HCT116 (cell line): ENCODE measurements around the gene NCOA1. TPM values are rescaled to one million over a fixed set of nuclear protein-coding genes. Genes with fewer than 3 reads are reported as not detected.
"Not testable (repeated sequence)": the region's sequence is repeated elsewhere in the genome, so short reads cannot be mapped to it uniquely, and the experiment has no call there.

ENCODE experiments used
- ATAC-seq: fragments of 200-7000 bp; cut with Tn5 transposase; 2 replicates; pipeline ENCODE4 v1.9.1; 2020; ENCODE audit warnings: mild to moderate bottlenecking, moderate library complexity
- BruUV-seq: library from RNA; stranded (reverse); fragments of 400-500 nt; replicated peaks from 2 replicates; lab custom pipeline; 2021; lab: Mats Ljungman, UMichigan
- CTCF ChIA-PET: fragments of 300-600 bp; sonication (Branson Sonifier 250); formaldehyde crosslinking; loops from one replicate; lab custom pipeline; 2021; ENCODE audit warnings: antibody characterized with exemption; lab: Charles Lee
- POLR2A ChIA-PET: fragments of 300-600, 350-600 bp; sonication (Branson Sonifier 250); formaldehyde crosslinking; loops from one replicate; lab custom pipeline; 2021; ENCODE audit warnings: antibody characterized with exemption; lab: Charles Lee
- RAD21 ChIA-PET, 2 experiments: fragments of 300-600 bp; sonication (Branson Sonifier 250); formaldehyde crosslinking; loops; one replicate each; lab custom pipeline; 2023; ENCODE audit warnings: low total read pairs in 2 of 2; ENCODE audit not compliant: uncharacterized antibody in 2 of 2, unreplicated experiment in 2 of 2, low non-redundant PET in 1 of 2; lab: Charles Lee
- DNase-seq: peaks from one replicate; pipeline ENCODE4 v3.0.0-alpha.2; 2010; ENCODE audit warnings: low read depth, low spot score
- H2AFZ ChIP-seq: fragments of 200-600 bp; shearing (Covaris generic), sonication (generic); 2 replicates; pipeline ENCODE4 v1.6.1; 2017; ENCODE audit warnings: low read depth, mixed run types, mixed read lengths, antibody characterized with exemption, low read length; ENCODE audit not compliant: poor library complexity, severe bottlenecking
- H3K27ac ChIP-seq: 2 replicates; pipeline ENCODE4 v1.5.1; 2012; ENCODE audit warnings: low read depth, low read length
- H3K27me3 ChIP-seq: fragments of 200-600 bp; sonication (generic); 2 replicates; pipeline ENCODE4 v1.6.1; 2016; ENCODE audit warnings: mixed run types, low read length, mixed read lengths; ENCODE audit not compliant: insufficient read depth
- H3K36me3 ChIP-seq, 2 experiments: fragments of 200-500 bp in 1 of 2; fragments of 200-600 bp in 1 of 2; sonication (Bioruptor generic) in 1 of 2; sonication (generic) in 1 of 2; 2 replicates each; pipeline versions ENCODE4 v1.5.1 to v1.6.1; 2014 to 2016; ENCODE audit warnings: low read length in 2 of 2, inconsistent platforms in 1 of 2, mixed read lengths in 1 of 2, mixed run types in 1 of 2; ENCODE audit not compliant: insufficient read depth in 2 of 2, control insufficient read depth in 1 of 2
- H3K4me1 ChIP-seq, 2 experiments: fragments of 200-600 bp in 1 of 2; sonication (generic) in 1 of 2; 2 replicates each; pipeline versions ENCODE4 v1.5.1 to v1.6.1; 2012 to 2017; ENCODE audit warnings: low read length in 2 of 2, inconsistent platforms in 1 of 2, mild to moderate bottlenecking in 1 of 2, mixed read lengths in 1 of 2, mixed run types in 1 of 2, moderate library complexity in 1 of 2; ENCODE audit not compliant: insufficient read depth in 2 of 2, control insufficient read depth in 1 of 2
- H3K4me2 ChIP-seq: fragments of 200-600 bp; sonication (generic); 2 replicates; pipeline ENCODE4 v1.6.1; 2017; ENCODE audit warnings: mixed run types, low read length, mixed read lengths
- H3K4me3 ChIP-seq, 2 experiments: fragments of 200-600 bp in 1 of 2; sonication (generic) in 1 of 2; replicated peaks in 1 of 2; 2 replicates each; pipeline ENCODE4 v1.5.1; 2011 to 2016; ENCODE audit warnings: low read length in 2 of 2, control low read depth in 1 of 2, low read depth in 1 of 2, mild to moderate bottlenecking in 1 of 2, mixed read lengths in 1 of 2, mixed run types in 1 of 2
- H3K79me2 ChIP-seq: fragments of 200-600 bp; sonication (generic); 2 replicates; pipeline ENCODE4 v1.6.1; 2017; ENCODE audit warnings: mild to moderate bottlenecking, mixed run types, low read length, moderate library complexity, mixed read lengths; ENCODE audit not compliant: insufficient read depth
- H3K9ac ChIP-seq: fragments of 200-600 bp; sonication (generic); 2 replicates; pipeline ENCODE4 v1.6.1; 2016; ENCODE audit warnings: low read length, mixed read lengths
- H3K9me2 ChIP-seq: fragments of 200-600 bp; sonication (generic), shearing (Covaris generic); 2 replicates; pipeline ENCODE4 v1.6.1; 2017; ENCODE audit warnings: mixed run types, mild to moderate bottlenecking, moderate library complexity; ENCODE audit not compliant: insufficient read depth
- H3K9me3 ChIP-seq, 2 experiments: fragments of 200-500 bp in 1 of 2; fragments of 200-600 bp in 1 of 2; sonication (Bioruptor generic) in 1 of 2; sonication (generic) in 1 of 2; 2 replicates each; pipeline ENCODE4 v1.6.1; 2014 to 2017; ENCODE audit warnings: low read length in 2 of 2, mixed read lengths in 2 of 2, inconsistent platforms in 1 of 2, low read depth in 1 of 2, mild to moderate bottlenecking in 1 of 2, mixed run types in 1 of 2, moderate library complexity in 1 of 2; ENCODE audit not compliant: control insufficient read depth in 1 of 2, insufficient read depth in 1 of 2
- H4K20me1 ChIP-seq: fragments of 200-600 bp; sonication (generic), shearing (Covaris generic); 2 replicates; pipeline ENCODE4 v1.6.1; 2017; ENCODE audit warnings: mixed run types, mild to moderate bottlenecking, moderate library complexity; ENCODE audit not compliant: insufficient read depth
- CEBPB ChIP-seq: IDR thresholded peaks from 2 replicates; pipeline ENCODE4 v1.6.1; 2012; ENCODE audit warnings: low read depth
- ELF1 ChIP-seq: IDR thresholded peaks from 2 replicates; pipeline ENCODE4 v1.6.1; 2012; ENCODE audit warnings: low read depth, borderline replicate concordance
- EZH2 ChIP-seq: fragments of 200-600 bp; sonication (generic); IDR thresholded peaks from 2 replicates; pipeline ENCODE4 v1.6.1; 2017; ENCODE audit warnings: antibody characterized with exemption, mixed run types
- FOSL1 ChIP-seq: IDR thresholded peaks from 2 replicates; pipeline ENCODE4 v1.6.1; 2012; ENCODE audit warnings: low read depth
- JUND ChIP-seq: IDR thresholded peaks from 2 replicates; pipeline ENCODE4 v1.6.1; 2012
- POLR2AphosphoS5 ChIP-seq: IDR thresholded peaks from 2 replicates; pipeline ENCODE4 v1.6.1; 2011; ENCODE audit warnings: mild to moderate bottlenecking, low read depth, low read length, moderate library complexity
- SP1 ChIP-seq: IDR thresholded peaks from 2 replicates; pipeline ENCODE4 v1.6.1; 2012; ENCODE audit warnings: low read depth
- SRF ChIP-seq: IDR thresholded peaks from 2 replicates; pipeline ENCODE4 v1.6.1; 2012; ENCODE audit warnings: low read depth
- TCF7L2 ChIP-seq: IDR thresholded peaks from 2 replicates; pipeline ENCODE4 v1.7.0; 2011; ENCODE audit warnings: borderline replicate concordance, inconsistent platforms; ENCODE audit not compliant: insufficient read depth, insufficient read length; ENCODE audit errors: extremely low read depth
- YY1 ChIP-seq: IDR thresholded peaks from 2 replicates; pipeline ENCODE4 v1.6.1; 2011; ENCODE audit warnings: low read length, low read depth, moderate library complexity, mild to moderate bottlenecking; ENCODE audit not compliant: insufficient replicate concordance; ENCODE audit errors: extremely low read depth
- ZFX ChIP-seq: fragments of 450-650 bp; IDR thresholded peaks from 2 replicates; pipeline ENCODE4 v1.6.1; 2017
- intact Hi-C: fragments of 100-400 bp; cut with micrococcal nuclease; formaldehyde crosslinking; loops from 2 replicates; pipeline ENCODE4 v1.10.0; 2022
- total RNA-seq: library from RNA; stranded (reverse); gene quantifications from one replicate; pipeline ENCODE4 v1.2.1, GENCODE V29; 2021; ENCODE audit not compliant: unreplicated experiment
- TF ChIP-seq, protein P1 (sequence below), 3 experiments: fragments of 200-600 bp in 1 of 3; sonication (generic) in 1 of 3; IDR thresholded peaks in 2 of 3; conservative IDR thresholded peaks in 1 of 3; 2 replicates each; pipeline ENCODE4 v1.5.1; 2012 to 2017; ENCODE audit warnings: low read depth in 2 of 3, low read length in 2 of 3, antibody characterized with exemption in 1 of 3, borderline replicate concordance in 1 of 3, control low read depth in 1 of 3, mild to moderate bottlenecking in 1 of 3, mixed read lengths in 1 of 3, mixed run types in 1 of 3, moderate library complexity in 1 of 3; ENCODE audit not compliant: insufficient read depth in 1 of 3
- TF ChIP-seq, protein P2 (sequence below): IDR thresholded peaks from 2 replicates; pipeline ENCODE4 v1.6.1; 2012

NCOA1 gene
- total RNA-seq, 1 experiment from 2014 or later: 10.4 TPM

DNA sequence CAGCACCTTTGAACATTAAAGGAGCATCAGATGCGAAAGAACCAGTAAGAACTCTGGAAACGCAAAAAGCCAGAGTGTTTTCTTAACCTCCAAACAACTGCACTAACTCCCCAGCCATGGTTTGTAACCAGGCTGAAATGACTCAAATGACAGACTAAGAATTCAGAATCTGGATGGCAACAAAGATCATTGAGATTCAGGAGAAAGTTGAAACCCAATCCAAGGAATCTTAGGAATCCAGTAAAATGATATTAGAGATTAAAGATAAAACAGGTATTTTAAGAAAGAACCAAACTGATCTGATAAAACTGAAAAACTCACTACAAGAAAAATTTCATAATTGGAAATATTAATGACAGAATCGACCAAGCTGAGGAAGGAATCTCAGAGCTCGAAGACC lies 185.4 kb downstream of the NCOA1 start:
- no TSS peak for BruUV-seq
- no peak for TF ChIP-seq YY1
- no peak for TF ChIP-seq ELF1
- Histone ChIP-seq H3K9me2 (no peaks in the 10 kb centered on the region), H3K36me3 (no peaks in the 10 kb centered on the region), H3K4me2 (no peak overlapping the region), H3K27me3 (no peaks in the 10 kb centered on the region), H3K9me3 (no peaks in the 10 kb centered on the region), H3K27ac (no peak overlapping the region), H3K79me2 (no peaks in the 10 kb centered on the region), H2AFZ (no peak overlapping the region), H3K9ac (no peak overlapping the region), H3K4me1 (no peaks in the 10 kb centered on the region), H3K4me3 (no peak overlapping the region), H4K20me1 (no peaks in the 10 kb centered on the region)
- DNase-seq (no peak), ATAC-seq (no peak)
- intact Hi-C loops: no loop called here
- ChIA-PET CTCF (no interaction called here), POLR2A (no interaction called here), RAD21 (no interaction called here)

DNA sequence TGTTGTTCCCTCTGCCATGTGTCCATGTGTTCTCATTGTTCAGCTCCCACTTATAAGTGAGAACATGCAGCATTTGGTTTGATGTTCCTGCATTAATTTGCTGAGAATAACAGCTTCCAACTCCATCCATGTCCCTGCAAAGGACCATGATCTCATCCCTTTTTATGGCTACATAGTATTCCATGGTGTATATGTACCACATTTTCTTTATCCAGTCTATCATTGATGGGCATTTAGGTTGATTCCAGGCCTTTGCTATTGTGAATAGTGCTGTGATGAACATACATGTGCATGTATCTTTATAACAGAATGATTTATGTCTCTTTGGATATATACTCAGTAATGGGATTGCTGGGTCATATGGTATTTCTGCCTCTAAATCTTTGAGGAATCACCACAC lies 187.0 kb downstream of the NCOA1 start:
- BruUV-seq, H3K4me2 ChIP-seq, H3K27me3 ChIP-seq, intact Hi-C loops, H3K79me2 ChIP-seq, POLR2A ChIA-PET, DNase-seq, H3K36me3 ChIP-seq, H3K4me1 ChIP-seq, H4K20me1 ChIP-seq, H3K9me3 ChIP-seq, H2AFZ ChIP-seq, H3K4me3 ChIP-seq, H3K9ac ChIP-seq, H3K27ac ChIP-seq, RAD21 ChIA-PET, CTCF ChIA-PET, ATAC-seq, H3K9me2 ChIP-seq: not testable (repeated sequence)

DNA sequence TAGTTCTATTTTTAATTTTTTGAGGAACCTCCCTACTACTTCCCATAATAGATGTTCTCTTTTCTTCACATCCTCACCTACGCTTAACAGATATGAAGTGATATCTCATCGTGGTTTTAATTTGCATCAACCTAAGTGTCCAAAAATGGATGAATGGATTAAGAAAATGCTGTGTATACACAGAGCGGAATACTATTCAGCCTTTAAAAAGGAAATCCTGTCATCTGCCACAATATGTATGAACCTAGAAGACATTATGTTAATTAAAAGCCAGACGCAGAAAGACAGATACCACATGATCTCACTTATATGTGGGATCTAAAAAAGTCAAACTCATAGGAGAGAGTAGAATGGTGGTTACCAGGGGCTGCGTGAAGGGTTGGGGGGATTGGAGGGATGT lies 189.1 kb downstream of the NCOA1 start:
- ATAC-seq (no peak), DNase-seq (no peak)
- H3K4me3 ChIP-seq: no peak overlapping the region
- H3K4me1 ChIP-seq: no peaks in the 10 kb centered on the region
- no peaks in the 10 kb centered on the region for H3K9me2 ChIP-seq
- H2AFZ ChIP-seq: no peak overlapping the region
- H3K79me2 ChIP-seq: no peaks in the 10 kb centered on the region
- H3K4me2 ChIP-seq: no peak overlapping the region
- H3K9me3 ChIP-seq: no peaks in the 10 kb centered on the region
- no peaks in the 10 kb centered on the region for H3K36me3 ChIP-seq
- H4K20me1 ChIP-seq: no peaks in the 10 kb centered on the region
- H3K9ac ChIP-seq: no peak overlapping the region
- no peak for TF ChIP-seq TCF7L2
- TF ChIP-seq, protein P1, sequence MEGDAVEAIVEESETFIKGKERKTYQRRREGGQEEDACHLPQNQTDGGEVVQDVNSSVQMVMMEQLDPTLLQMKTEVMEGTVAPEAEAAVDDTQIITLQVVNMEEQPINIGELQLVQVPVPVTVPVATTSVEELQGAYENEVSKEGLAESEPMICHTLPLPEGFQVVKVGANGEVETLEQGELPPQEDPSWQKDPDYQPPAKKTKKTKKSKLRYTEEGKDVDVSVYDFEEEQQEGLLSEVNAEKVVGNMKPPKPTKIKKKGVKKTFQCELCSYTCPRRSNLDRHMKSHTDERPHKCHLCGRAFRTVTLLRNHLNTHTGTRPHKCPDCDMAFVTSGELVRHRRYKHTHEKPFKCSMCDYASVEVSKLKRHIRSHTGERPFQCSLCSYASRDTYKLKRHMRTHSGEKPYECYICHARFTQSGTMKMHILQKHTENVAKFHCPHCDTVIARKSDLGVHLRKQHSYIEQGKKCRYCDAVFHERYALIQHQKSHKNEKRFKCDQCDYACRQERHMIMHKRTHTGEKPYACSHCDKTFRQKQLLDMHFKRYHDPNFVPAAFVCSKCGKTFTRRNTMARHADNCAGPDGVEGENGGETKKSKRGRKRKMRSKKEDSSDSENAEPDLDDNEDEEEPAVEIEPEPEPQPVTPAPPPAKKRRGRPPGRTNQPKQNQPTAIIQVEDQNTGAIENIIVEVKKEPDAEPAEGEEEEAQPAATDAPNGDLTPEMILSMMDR (IDR thresholded peaks at IDR 0.05 in 2 of 3, conservative IDR thresholded peaks at IDR 0.05 in 1 of 3; ENCODE audit: borderline replicate concordance in 1 of 3, insufficient read depth in 1 of 3, low read depth in 2 of 3, low read length in 2 of 3): no peak
- no peak for TF ChIP-seq EZH2
- TF ChIP-seq ZFX: no peak
- TF ChIP-seq CEBPB: no peak
- TF ChIP-seq, protein P2, sequence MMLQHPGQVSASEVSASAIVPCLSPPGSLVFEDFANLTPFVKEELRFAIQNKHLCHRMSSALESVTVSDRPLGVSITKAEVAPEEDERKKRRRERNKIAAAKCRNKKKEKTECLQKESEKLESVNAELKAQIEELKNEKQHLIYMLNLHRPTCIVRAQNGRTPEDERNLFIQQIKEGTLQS: no peak
- TF ChIP-seq SRF: no peak
- TF ChIP-seq JUND: no peak
- no peak for TF ChIP-seq POLR2AphosphoS5
- TF ChIP-seq SP1: no peak
- no peak for TF ChIP-seq FOSL1
- ChIA-PET POLR2A (no interaction called here), CTCF (no interaction called here), RAD21 (no interaction called here)
- H3K27me3 ChIP-seq: no peaks in the 10 kb centered on the region
- no peak overlapping the region for H3K27ac ChIP-seq
- no TSS peak for BruUV-seq
- intact Hi-C loops: no loop called here
